ENCODE results near the gene HMGXB3.

HMGXB3 gene, protein sequence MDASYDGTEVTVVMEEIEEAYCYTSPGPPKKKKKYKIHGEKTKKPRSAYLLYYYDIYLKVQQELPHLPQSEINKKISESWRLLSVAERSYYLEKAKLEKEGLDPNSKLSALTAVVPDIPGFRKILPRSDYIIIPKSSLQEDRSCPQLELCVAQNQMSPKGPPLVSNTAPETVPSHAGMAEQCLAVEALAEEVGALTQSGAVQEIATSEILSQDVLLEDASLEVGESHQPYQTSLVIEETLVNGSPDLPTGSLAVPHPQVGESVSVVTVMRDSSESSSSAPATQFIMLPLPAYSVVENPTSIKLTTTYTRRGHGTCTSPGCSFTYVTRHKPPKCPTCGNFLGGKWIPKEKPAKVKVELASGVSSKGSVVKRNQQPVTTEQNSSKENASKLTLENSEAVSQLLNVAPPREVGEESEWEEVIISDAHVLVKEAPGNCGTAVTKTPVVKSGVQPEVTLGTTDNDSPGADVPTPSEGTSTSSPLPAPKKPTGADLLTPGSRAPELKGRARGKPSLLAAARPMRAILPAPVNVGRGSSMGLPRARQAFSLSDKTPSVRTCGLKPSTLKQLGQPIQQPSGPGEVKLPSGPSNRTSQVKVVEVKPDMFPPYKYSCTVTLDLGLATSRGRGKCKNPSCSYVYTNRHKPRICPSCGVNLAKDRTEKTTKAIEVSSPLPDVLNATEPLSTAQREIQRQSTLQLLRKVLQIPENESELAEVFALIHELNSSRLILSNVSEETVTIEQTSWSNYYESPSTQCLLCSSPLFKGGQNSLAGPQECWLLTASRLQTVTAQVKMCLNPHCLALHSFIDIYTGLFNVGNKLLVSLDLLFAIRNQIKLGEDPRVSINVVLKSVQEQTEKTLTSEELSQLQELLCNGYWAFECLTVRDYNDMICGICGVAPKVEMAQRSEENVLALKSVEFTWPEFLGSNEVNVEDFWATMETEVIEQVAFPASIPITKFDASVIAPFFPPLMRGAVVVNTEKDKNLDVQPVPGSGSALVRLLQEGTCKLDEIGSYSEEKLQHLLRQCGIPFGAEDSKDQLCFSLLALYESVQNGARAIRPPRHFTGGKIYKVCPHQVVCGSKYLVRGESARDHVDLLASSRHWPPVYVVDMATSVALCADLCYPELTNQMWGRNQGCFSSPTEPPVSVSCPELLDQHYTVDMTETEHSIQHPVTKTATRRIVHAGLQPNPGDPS (N-terminal part only)

GRCh38 chr5:150000256-150000989, at the start of gene HMGXB3, which contains the start of gene TIGD6:
HMGXB3 (plus strand) TSS chr5:150000739; CDS start chr5:150004853, 4,114 bp downstream.
TIGD6 (minus strand) TSS chr5:150000654; CDS start chr5:149996348, 4,306 bp downstream.
- no peak for TF ChIP-seq CTCF (IDR thresholded peaks at IDR 0.05)

DNA sequence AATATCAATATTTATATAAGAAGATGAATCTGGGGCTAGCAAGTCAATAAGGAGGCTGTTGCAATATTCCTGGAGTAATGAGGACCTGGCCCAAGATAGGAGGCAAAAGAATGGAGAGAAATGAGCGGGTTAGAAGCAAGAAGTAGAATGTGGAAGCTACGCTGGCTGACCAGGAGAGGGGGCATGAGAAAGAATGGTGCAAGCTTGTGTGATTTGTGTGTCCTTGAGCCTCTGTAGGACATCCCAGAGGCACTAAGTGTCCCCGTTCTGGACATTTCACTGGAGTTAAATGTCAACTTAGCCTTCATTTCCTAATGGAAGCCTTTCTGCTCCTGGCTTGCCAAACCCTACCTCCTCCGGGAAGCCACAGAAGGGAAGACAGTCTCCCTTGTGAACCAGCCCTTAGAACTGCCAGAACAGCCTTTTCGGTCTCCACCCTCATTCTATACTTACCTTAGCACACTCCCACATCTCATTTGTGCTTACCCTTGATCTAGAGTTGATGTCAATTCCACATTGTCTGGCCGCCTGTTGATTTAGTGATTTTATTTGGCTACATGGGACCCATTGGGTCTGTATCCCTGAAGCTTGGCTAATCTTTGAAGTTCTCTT, 49.3 kb upstream of the HMGXB3 start:
- no peak for TF ChIP-seq CTCF (IDR thresholded peaks at IDR 0.05)

GRCh38 chr5:149953436-149954121, 47.0 kb upstream of the HMGXB3 start:
- TF ChIP-seq CTCF (IDR thresholded peaks at IDR 0.05), result no peak

GRCh38 chr5:149954798-149955197, 45.7 kb upstream of the HMGXB3 start:
- TF ChIP-seq CTCF (IDR thresholded peaks at IDR 0.05), result no peak

DNA sequence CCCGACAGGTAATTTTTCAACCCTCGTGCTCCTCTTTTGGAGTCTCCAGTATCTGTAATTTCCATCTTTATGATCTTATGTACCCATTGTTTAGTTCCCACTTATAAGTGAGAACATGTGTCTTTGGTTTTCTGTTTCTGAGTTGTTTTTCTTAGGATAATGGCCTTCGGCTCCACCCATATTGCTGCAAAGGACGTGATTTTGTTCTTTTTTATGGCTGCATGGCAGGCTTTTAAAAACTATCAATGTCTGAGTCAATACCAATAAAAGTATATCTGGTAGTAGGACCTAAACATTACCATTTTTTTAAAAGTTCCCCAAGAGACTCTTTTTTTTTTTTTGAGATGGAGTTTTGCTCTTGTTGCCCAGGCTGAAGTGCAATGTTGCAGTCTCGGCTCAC, 43.9 kb upstream of the HMGXB3 start:
- no peak for TF ChIP-seq CTCF (IDR thresholded peaks at IDR 0.05)

GRCh38 chr5:149957855-149958254, 42.7 kb upstream of the HMGXB3 start:
- no peak for TF ChIP-seq CTCF (IDR thresholded peaks at IDR 0.05)
